ENCODE results near the gene CERT1.

DNA sequence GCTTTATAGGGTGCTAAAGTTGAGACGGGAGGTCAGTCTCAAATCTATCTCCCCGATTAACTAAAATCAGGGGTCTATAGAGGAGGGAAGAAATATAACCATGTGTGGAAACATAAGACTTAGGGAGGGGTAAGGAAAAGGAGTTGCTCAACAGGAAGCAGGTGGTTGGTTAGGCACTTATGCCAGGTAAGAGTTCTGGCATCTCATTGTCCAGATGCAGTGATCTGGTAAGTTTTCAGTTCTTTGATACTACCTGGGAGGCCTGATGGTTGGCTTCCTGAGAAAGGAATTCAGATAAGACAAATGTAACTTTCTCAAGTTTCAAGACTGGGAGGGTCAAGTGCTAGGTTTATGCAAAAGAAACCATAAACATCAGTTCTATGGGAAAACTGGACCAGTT lies 47.7 kb downstream of the CERT1 start:
- TF ChIP-seq, protein P1, sequence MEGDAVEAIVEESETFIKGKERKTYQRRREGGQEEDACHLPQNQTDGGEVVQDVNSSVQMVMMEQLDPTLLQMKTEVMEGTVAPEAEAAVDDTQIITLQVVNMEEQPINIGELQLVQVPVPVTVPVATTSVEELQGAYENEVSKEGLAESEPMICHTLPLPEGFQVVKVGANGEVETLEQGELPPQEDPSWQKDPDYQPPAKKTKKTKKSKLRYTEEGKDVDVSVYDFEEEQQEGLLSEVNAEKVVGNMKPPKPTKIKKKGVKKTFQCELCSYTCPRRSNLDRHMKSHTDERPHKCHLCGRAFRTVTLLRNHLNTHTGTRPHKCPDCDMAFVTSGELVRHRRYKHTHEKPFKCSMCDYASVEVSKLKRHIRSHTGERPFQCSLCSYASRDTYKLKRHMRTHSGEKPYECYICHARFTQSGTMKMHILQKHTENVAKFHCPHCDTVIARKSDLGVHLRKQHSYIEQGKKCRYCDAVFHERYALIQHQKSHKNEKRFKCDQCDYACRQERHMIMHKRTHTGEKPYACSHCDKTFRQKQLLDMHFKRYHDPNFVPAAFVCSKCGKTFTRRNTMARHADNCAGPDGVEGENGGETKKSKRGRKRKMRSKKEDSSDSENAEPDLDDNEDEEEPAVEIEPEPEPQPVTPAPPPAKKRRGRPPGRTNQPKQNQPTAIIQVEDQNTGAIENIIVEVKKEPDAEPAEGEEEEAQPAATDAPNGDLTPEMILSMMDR (conservative IDR thresholded peaks at IDR 0.05 in 1 of 2, IDR thresholded peaks at IDR 0.05 in 1 of 2; ENCODE audit: low read depth in 1 of 2, low read length in 2 of 2): no peak
- TF ChIP-seq EZH2 (IDR thresholded peaks at IDR 0.05; ENCODE audit: low read length, missing control alignments): no peak

All from fibroblast of lung (primary cell).